HFFc6 (cell line): Measurements from ENCODE around the gene TIMP2. TPM values are rescaled to one million over a fixed set of nuclear protein-coding genes. Genes with fewer than 3 reads are reported as not detected.

Experiments used
- DNase-seq: peaks from one replicate; pipeline ENCODE4 v3.0.0-alpha.2; 2018
- H3K27ac Mint-ChIP-seq: 2 replicates; pipeline ENCODE4 v1.8.0; 2020; ENCODE audit warnings: mild to moderate bottlenecking, mixed read lengths
- H3K27me3 Mint-ChIP-seq: 2 replicates; pipeline ENCODE4 v1.8.0; 2021; ENCODE audit warnings: mild to moderate bottlenecking, moderate library complexity, mixed read lengths; ENCODE audit not compliant: insufficient read depth
- H3K36me3 Mint-ChIP-seq: 2 replicates; pipeline ENCODE4 v1.8.0; 2021; ENCODE audit warnings: low read depth, mixed read lengths
- H3K4me1 Mint-ChIP-seq: 2 replicates; pipeline ENCODE4 v1.8.0; 2020; ENCODE audit warnings: low read depth, mixed read lengths
- H3K4me3 Mint-ChIP-seq: 2 replicates; pipeline ENCODE4 v1.8.0; 2020; ENCODE audit warnings: mild to moderate bottlenecking, moderate library complexity, mixed read lengths
- H3K9me3 Mint-ChIP-seq: 2 replicates; pipeline ENCODE4 v1.8.0; 2020; ENCODE audit warnings: mild to moderate bottlenecking, mixed read lengths
- CTCF ChIP-seq: fragments of 200-600 bp; sonication (generic); IDR thresholded peaks from 2 replicates; pipeline ENCODE4 v1.5.0; 2021; ENCODE audit warnings: antibody characterized with exemption, mild to moderate bottlenecking
- total RNA-seq, 6 experiments: library from RNA; stranded (reverse); fragmentation: NEBNext Ultra II Directional; extraction: Animal tissue kit (Norgen Biotek cat#: 25700); gene quantifications; 2 replicates in 1 of 6; 3 replicates in 5 of 6; pipeline ENCODE4 v1.2.3, GENCODE V29; 2021

The TIMP2 gene
- total RNA-seq, 6 experiments from 2014 or later: 547 to 705 (median 601) TPM

- Mint-ChIP-seq H3K9me3 (no peaks in the 10 kb centered on the region), H3K27me3 (peaks cover 17% of the 10 kb centered on the region), H3K36me3 (peaks cover 16% of the 10 kb centered on the region), H3K4me1 (peaks cover 86% of the 10 kb centered on the region), H3K4me3 (peak overlapping the region; percentile 88), H3K27ac (peak overlapping the region; percentile 100)
- peak; percentile 40; the same call in 1 of the 2 replicates for TF ChIP-seq CTCF
- DNase-seq: peak; percentile 96
Measured at GRCh38 chr17:78883533-78884131, 41.6 kb downstream of the TIMP2 start.

- Mint-ChIP-seq H3K4me3 (peak overlapping the region; percentile 88), H3K27ac (peak overlapping the region; percentile 100), H3K9me3 (no peaks in the 10 kb centered on the region), H3K4me1 (peaks cover 89% of the 10 kb centered on the region), H3K27me3 (peaks cover 15% of the 10 kb centered on the region), H3K36me3 (peaks cover 16% of the 10 kb centered on the region)
- TF ChIP-seq CTCF: no peak
- peak; percentile 95 for DNase-seq
Measured at GRCh38 chr17:78883089-78883532, 42.1 kb downstream of the TIMP2 start.

- H3K36me3 Mint-ChIP-seq: peaks cover 13% of the 10 kb centered on the region
- H3K4me3 Mint-ChIP-seq: peak overlapping the region; percentile 88
- peak; percentile 19 for DNase-seq
- peaks cover 15% of the 10 kb centered on the region for H3K27me3 Mint-ChIP-seq
- H3K27ac Mint-ChIP-seq: peak overlapping the region; percentile 100
- TF ChIP-seq CTCF: no peak
- H3K9me3 Mint-ChIP-seq: no peaks in the 10 kb centered on the region
- peaks cover 92% of the 10 kb centered on the region for H3K4me1 Mint-ChIP-seq
Measured at GRCh38 chr17:78882540-78883088, 42.6 kb downstream of the TIMP2 start.

GRCh38 chr17:78879635-78880186 is 45.5 kb downstream of the TIMP2 start:
- TF ChIP-seq CTCF: no peak
- Mint-ChIP-seq H3K4me3 (peak overlapping the region; percentile 83), H3K4me1 (peaks cover 95% of the 10 kb centered on the region), H3K27ac (peak overlapping the region; percentile 90), H3K36me3 (peaks cover 17% of the 10 kb centered on the region), H3K27me3 (peaks cover 12% of the 10 kb centered on the region), H3K9me3 (no peaks in the 10 kb centered on the region)
- peak; percentile 76 for DNase-seq

- peaks cover 22% of the 10 kb centered on the region for H3K36me3 Mint-ChIP-seq
- peaks cover 95% of the 10 kb centered on the region for H3K4me1 Mint-ChIP-seq
- H3K27ac Mint-ChIP-seq: peak overlapping the region; percentile 90
- DNase-seq: no peak
- H3K27me3 Mint-ChIP-seq: peaks cover 13% of the 10 kb centered on the region
- H3K9me3 Mint-ChIP-seq: no peaks in the 10 kb centered on the region
- H3K4me3 Mint-ChIP-seq: peak overlapping the region; percentile 83
- no peak for TF ChIP-seq CTCF
Measured at GRCh38 chr17:78878871-78879527, 46.2 kb downstream of the TIMP2 start.
